ENCODE measurements around the gene GPC1. TPM values are rescaled to one million over a fixed set of nuclear protein-coding genes. Genes with fewer than 3 reads are reported as not detected.

GPC1 gene
- total and polyA plus RNA-seq, 2 of the 4 experiments (the other 2 are of a cell fraction): 16.0 to 211 TPM

DNA sequence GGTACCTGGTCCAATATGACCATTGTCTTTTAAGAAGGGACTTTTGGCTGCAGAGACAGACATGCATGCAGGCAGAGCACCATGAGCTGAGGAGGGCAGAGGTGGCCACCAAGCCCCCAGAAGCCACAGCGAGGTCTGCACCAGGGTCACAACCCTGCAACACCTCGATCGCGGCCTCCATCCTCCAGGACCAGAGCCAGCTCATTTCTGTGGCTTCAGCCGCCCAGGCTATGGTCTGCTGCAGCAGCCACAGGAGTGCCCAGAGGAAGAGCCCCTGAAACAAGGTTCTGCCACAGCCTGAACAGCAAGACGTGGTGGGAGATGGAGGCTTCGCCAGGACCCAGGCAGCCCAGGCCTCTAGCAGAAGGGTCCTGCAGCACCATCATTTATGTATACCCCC is 68.4 kb downstream of the GPC1 start:
- no peak for ATAC-seq (ENCODE audit: low read depth)
- Histone ChIP-seq H2AK5ac (ENCODE audit: low read depth, low read length) (no peak overlapping the region), H3K27ac (ENCODE audit: insufficient read depth, low read length) (no peak overlapping the region), H2BK20ac (ENCODE audit: low read depth, low read length) (no peak overlapping the region), H3K4me1 (ENCODE audit: control insufficient read depth, insufficient read depth, low read length) (no peaks in the 10 kb centered on the region), H2AK9ac (replicated peaks; ENCODE audit: low read depth, low read length, poor library complexity) (no peak overlapping the region), H3K4me2 (ENCODE audit: low read depth, low read length) (no peak overlapping the region), H4K5ac (ENCODE audit: low read depth, low read length) (no peak overlapping the region), H3K4me3 (ENCODE audit: insufficient read depth, low read depth, low read length) (no peak overlapping the region), H3K36me3 (ENCODE audit: control insufficient read depth, insufficient read depth, low read length) (peaks cover 2% of the 10 kb centered on the region; the same call in 1 of the 2 replicates), H2BK5ac (ENCODE audit: low read depth, low read length, poor library complexity, severe bottlenecking) (no peak overlapping the region), H3K9ac (ENCODE audit: low read depth, low read length) (no peak overlapping the region), H3K79me1 (ENCODE audit: low read depth in 1 of 2, low read length in 2 of 2) (no peaks in the 10 kb centered on the region), H3K27me3 (ENCODE audit: control insufficient read depth, insufficient read depth, low read length) (no peaks in the 10 kb centered on the region), H4K91ac (ENCODE audit: insufficient read depth, low read depth, low read length) (no peak overlapping the region), H3K18ac (ENCODE audit: low read depth, low read length) (no peak overlapping the region), H2BK15ac (ENCODE audit: low read depth, low read length) (no peak overlapping the region), H4K8ac (ENCODE audit: low read depth in 2 of 2, low read length in 2 of 2) (no peak overlapping the region), H3K9me3 (ENCODE audit: control insufficient read depth, insufficient read depth, low read length) (no peaks in the 10 kb centered on the region), H3K9me1 (ENCODE audit: insufficient read depth, low read length) (peaks cover 8% of the 10 kb centered on the region; the same call in 1 of the 2 replicates), H2BK120ac (ENCODE audit: low read depth, low read length) (no peak overlapping the region), H2AFZ (replicated peaks; ENCODE audit: low read length, poor library complexity) (no peak overlapping the region), H4K20me1 (ENCODE audit: insufficient read depth, low read length) (no peaks in the 10 kb centered on the region; the same call in 1 of the 2 replicates), H3K14ac (replicated peaks; ENCODE audit: low read depth, low read length) (no peak overlapping the region), H3K23ac (ENCODE audit: low read depth, low read length) (no peak overlapping the region), H3K56ac (ENCODE audit: extremely low read depth, insufficient read depth, low read length) (no peak overlapping the region), H3K4ac (ENCODE audit: low read depth, low read length) (no peak overlapping the region)
- in situ Hi-C loops (cut with MboI; ENCODE audit: low sequenced_read_pairs): loop anchor here (10.0 kb wide), 1 partner anchor 341 kb away; no protein-coding TSS in a partner anchor
- dilution Hi-C loops (cut with HindIII; ENCODE audit: low sequenced_read_pairs, unreplicated experiment): no loop called here
- no peak for TF ChIP-seq FOS (IDR thresholded peaks at IDR 0.05; ENCODE audit: low read depth, low read length)
- no peak for TF ChIP-seq RCOR1 (IDR thresholded peaks at IDR 0.05; ENCODE audit: insufficient replicate concordance, low read length)
- TF ChIP-seq CHD1 (IDR thresholded peaks at IDR 0.05; ENCODE audit: low read depth, low read length): no peak
- no TSS peak for BruUV-seq (replicated peaks)
- POLR2A ChIA-PET (ENCODE audit: unreplicated experiment): no interaction called here
- DNase-seq: no peak
- 87% methylated on average over 3 of the region's 7 CpGs; no CpG with 5 or more reads in 1 of the 2 experiments for WGBS, 2 experiments (ENCODE audit: extremely low coverage in 2 of 2, insufficient read length in 1 of 2)
- CTCF ChIA-PET: interaction anchor here (1.6 kb wide), 1 partner anchor 10 kb away, joined by 6 read pairs; no protein-coding TSS in a partner anchor
- intact Hi-C loops (cut with micrococcal nuclease): no loop called here
